ENCODE data around the gene CFAP92. TPM values are rescaled to one million over a fixed set of nuclear protein-coding genes. Genes with fewer than 3 reads are reported as not detected.

CFAP92 gene
- total RNA-seq, 1 donor, result not detected

- no peak for TF ChIP-seq CTCF (IDR thresholded peaks at IDR 0.05; ENCODE audit: insufficient read depth, low read depth, low read length)
- no peak for DNase-seq (ENCODE audit: low read depth)
- no peak overlapping the region for H3K4me3 ChIP-seq (ENCODE audit: low read depth, low read length)
Observed at GRCh38 chr3:128996726-128997125, 2.9 kb upstream of the CFAP92 start.

GRCh38 chr3:128996200-128996599 lies 2.3 kb upstream of the CFAP92 start:
- no peak for DNase-seq (ENCODE audit: low read depth)
- TF ChIP-seq CTCF (IDR thresholded peaks at IDR 0.05; ENCODE audit: insufficient read depth, low read depth, low read length), result no peak
- no peak overlapping the region for H3K4me3 ChIP-seq (ENCODE audit: low read depth, low read length)

GRCh38 chr3:128995737-128996136 lies 1.9 kb upstream of the CFAP92 start:
- DNase-seq (ENCODE audit: low read depth), result no peak
- TF ChIP-seq CTCF (IDR thresholded peaks at IDR 0.05; ENCODE audit: insufficient read depth, low read depth, low read length), result no peak
- no peak overlapping the region for H3K4me3 ChIP-seq (ENCODE audit: low read depth, low read length)

GRCh38 chr3:128994581-128995546 lies 988 bp upstream of the CFAP92 start:
- no peak for DNase-seq (ENCODE audit: low read depth)
- no peak overlapping the region for H3K4me3 ChIP-seq (ENCODE audit: low read depth, low read length)
- no peak for TF ChIP-seq CTCF (IDR thresholded peaks at IDR 0.05; ENCODE audit: insufficient read depth, low read depth, low read length)

GRCh38 chr3:128994173-128994512 lies 267 bp upstream of the CFAP92 start:
- no peak for DNase-seq (ENCODE audit: low read depth)
- TF ChIP-seq CTCF (IDR thresholded peaks at IDR 0.05; ENCODE audit: insufficient read depth, low read depth, low read length), result no peak
- peak overlapping the region; percentile 50 for H3K4me3 ChIP-seq (ENCODE audit: low read depth, low read length)

- H3K4me3 ChIP-seq (ENCODE audit: low read depth, low read length), result no peak overlapping the region
- TF ChIP-seq CTCF (IDR thresholded peaks at IDR 0.05; ENCODE audit: insufficient read depth, low read depth, low read length), result no peak
- no peak for DNase-seq (ENCODE audit: low read depth)
Observed at GRCh38 chr3:128992926-128993460, 883 bp downstream of the CFAP92 start.
